BJ (cell line): ENCODE data around the gene HM13. TPM values are rescaled to one million over a fixed set of nuclear protein-coding genes. Genes with fewer than 3 reads are reported as not detected.
"Not testable (repeated sequence)": the region's sequence is repeated elsewhere in the genome, so short reads cannot be mapped to it uniquely, and the experiment has no call there.

Experiments
- CTCF ChIA-PET: fragments of 350-600 bp; formaldehyde crosslinking; extraction: SDS; loops from one replicate; lab custom pipeline; 2021; ENCODE audit warnings: antibody characterized with exemption, inconsistent platforms; lab: Yijun Ruan, JAX
- POLR2A ChIA-PET: fragments of 300-600 bp; sonication (Branson Sonifier 250); formaldehyde crosslinking; extraction: SDS; loops from one replicate; lab custom pipeline; 2021; ENCODE audit warnings: antibody characterized with exemption; lab: Charles Lee
- DNase-seq: peaks from one replicate; pipeline ENCODE4 v3.0.0-alpha.2; 2011; ENCODE audit warnings: low read depth
- H3K27me3 ChIP-seq: 2 replicates; pipeline ENCODE4 v1.6.0; 2011; ENCODE audit warnings: low read length; ENCODE audit not compliant: control insufficient read depth, insufficient read depth
- H3K36me3 ChIP-seq: 2 replicates; pipeline ENCODE4 v1.5.1; 2011; ENCODE audit warnings: low read length; ENCODE audit not compliant: control insufficient read depth, insufficient read depth
- H3K4me3 ChIP-seq: 2 replicates; pipeline ENCODE4 v1.5.1; 2011; ENCODE audit warnings: low read depth, mild to moderate bottlenecking, control low read depth, low read length
- CTCF ChIP-seq: IDR thresholded peaks from 2 replicates; pipeline ENCODE4 v1.5.1; 2011; ENCODE audit warnings: low read depth, mild to moderate bottlenecking, control low read depth, inconsistent platforms, low read length, moderate library complexity; ENCODE audit not compliant: insufficient read depth
- polyA plus RNA-seq: library from polyadenylated mRNA; depleted of rRNA; stranded (reverse); fragments of >200 nt; gene quantifications from 2 replicates; pipeline ENCODE4 v1.2.3, GENCODE V29; 2011

Gene HM13
- polyA plus RNA-seq, 1 experiment = 324 TPM

DNA sequence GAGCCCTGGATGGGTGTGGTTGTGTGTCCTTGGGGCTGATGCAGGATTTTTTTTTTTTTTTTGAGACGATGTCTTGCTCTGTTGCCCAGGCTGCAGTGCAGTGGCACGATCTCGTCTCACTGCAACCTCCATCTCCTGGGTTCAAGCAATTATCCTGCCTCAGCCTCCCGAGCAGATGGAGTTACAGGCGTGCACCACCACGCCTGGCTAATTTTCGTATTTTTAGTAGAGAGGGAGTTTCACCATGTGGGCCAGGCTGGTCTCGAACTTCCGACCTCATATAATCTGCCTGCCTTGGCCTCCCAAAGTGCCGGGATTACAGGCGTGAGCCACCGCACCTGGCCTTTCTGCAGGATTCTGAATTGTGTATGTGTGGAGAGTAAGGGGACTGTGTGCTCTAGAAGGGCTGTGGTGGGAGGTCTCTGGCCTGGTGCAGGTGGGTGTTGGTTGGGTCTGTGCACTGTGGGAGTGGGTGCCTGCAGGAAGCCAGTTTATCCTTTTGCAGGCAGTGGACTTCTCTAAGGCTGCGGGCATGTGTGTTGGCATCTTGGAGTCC, 79.8 kb downstream of the HM13 start:
- Histone ChIP-seq H3K36me3 (no peaks in the 10 kb centered on the region), H3K4me3 (no peak overlapping the region), H3K27me3 (no peaks in the 10 kb centered on the region)
- ChIA-PET CTCF (interaction anchor here (0.7 to 4.2 kb wide), 4 partner anchors 10 to 31 kb away, joined by 3 to 27 read pairs (median 5); no protein-coding TSS in a partner anchor), POLR2A (no interaction called here)
- TF ChIP-seq CTCF = no peak
- DNase-seq = no peak

GRCh38 chr20:31594558-31595379, 80.5 kb downstream of the HM13 start:
- ChIA-PET CTCF (interaction anchor here (1.3 to 4.3 kb wide), 4 partner anchors 7 to 26 kb away, joined by 3 to 23 read pairs (median 7); partner anchors contain the start of gene ID1), POLR2A (interaction anchor here (1.6 kb wide), 1 partner anchor 11 kb away, joined by 14 read pairs; the partner anchor contains the start of gene ID1)
- H3K36me3 ChIP-seq = no peaks in the 10 kb centered on the region
- no peak for DNase-seq
- TF ChIP-seq CTCF = no peak
- no peak overlapping the region for H3K4me3 ChIP-seq
- no peaks in the 10 kb centered on the region for H3K27me3 ChIP-seq

- Histone ChIP-seq H3K27me3 (no peaks in the 10 kb centered on the region), H3K36me3 (no peaks in the 10 kb centered on the region), H3K4me3 (no peak overlapping the region)
- DNase-seq = no peak
- no peak for TF ChIP-seq CTCF
- ChIA-PET POLR2A (interaction anchor here (0.7 to 1.6 kb wide), 3 partner anchors 10 to 471 kb away, joined by 5 to 14 read pairs (median 7); partner anchors contain the start of gene ID1), CTCF (interaction anchor here (1.3 to 4.3 kb wide), 4 partner anchors 8 to 27 kb away, joined by 3 to 23 read pairs (median 7); partner anchors contain the start of gene ID1)
Measured at GRCh38 chr20:31595380-31595653, 81.1 kb downstream of the HM13 start.

DNA sequence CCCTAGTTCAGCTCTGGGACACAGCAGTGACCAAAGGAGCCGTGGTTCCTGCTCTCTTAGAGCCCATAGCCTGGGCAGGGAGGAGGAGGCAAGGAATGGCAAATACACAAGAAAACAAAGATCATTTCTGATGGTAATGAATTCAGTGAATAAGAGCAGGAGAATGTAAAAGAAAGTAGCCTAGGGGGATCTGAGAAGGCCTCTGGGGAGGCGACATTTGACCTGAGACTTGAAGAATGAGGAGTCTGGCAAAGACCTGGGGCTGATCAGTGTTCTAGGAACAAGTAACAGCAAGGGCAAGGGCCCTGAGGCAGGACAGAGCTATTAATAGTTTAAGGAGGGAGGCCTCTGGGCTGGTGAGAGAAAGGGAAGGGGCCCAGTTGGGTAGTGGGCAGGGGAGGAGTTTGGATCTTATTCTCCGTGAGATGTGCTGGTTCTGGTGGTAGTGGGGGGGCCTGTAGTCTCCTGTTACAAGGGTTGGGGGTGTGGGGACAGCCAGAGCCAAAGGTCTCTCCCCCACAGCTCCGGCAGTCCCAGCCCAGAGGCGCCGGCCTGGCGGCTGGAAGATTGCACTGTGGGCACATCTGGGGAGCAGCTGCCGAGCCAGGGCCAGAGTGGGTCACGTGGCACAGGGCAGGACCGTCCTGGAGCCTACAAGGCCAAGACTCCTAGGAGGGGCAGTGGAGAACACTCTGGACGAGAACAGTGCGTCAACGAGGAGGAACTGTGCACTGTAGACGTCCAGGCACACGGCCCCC, 81.6 kb downstream of the HM13 start:
- Histone ChIP-seq H3K4me3 (no peak overlapping the region), H3K27me3 (no peaks in the 10 kb centered on the region), H3K36me3 (no peaks in the 10 kb centered on the region)
- ChIA-PET CTCF (interaction anchor here (1.3 to 4.3 kb wide), 6 partner anchors 8 to 33 kb away, joined by 3 to 23 read pairs (median 7); partner anchors contain the start of gene ID1), POLR2A (interaction anchor here (0.6 to 1.6 kb wide), 5 partner anchors 9 to 471 kb away, joined by 3 to 14 read pairs (median 5); partner anchors contain the start of gene ID1)
- TF ChIP-seq CTCF = no peak
- DNase-seq = peak; percentile 95

DNA sequence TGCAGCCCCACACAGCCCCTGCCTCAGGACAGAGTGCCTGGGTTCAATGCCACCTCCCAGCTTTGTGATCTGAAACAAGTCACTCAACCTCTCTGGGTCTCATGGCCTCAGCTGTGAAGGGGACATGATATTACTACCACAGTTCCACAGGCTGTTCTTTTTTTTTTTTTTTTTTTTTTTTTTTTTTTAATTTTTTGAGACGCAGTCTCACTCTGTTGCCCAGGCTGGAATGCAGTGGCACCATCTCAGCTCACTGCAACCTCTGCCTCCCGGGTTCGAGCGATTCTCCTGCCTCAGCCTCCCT, 82.1 kb downstream of the HM13 start:
- H3K27me3 ChIP-seq, H3K36me3 ChIP-seq, H3K4me3 ChIP-seq, DNase-seq: not testable (repeated sequence)
- CTCF ChIA-PET = interaction anchor here (1.6 to 4.3 kb wide), 5 partner anchors 9 to 34 kb away, joined by 4 to 23 read pairs (median 9); no protein-coding TSS in a partner anchor
- POLR2A ChIA-PET = interaction anchor here (0.6 to 1.6 kb wide), 3 partner anchors 9 to 49 kb away, joined by 3 to 14 read pairs (median 3); partner anchors contain the start of gene ID1
